Measurements from ENCODE around the gene HKDC1.

Gene HKDC1

DNA sequence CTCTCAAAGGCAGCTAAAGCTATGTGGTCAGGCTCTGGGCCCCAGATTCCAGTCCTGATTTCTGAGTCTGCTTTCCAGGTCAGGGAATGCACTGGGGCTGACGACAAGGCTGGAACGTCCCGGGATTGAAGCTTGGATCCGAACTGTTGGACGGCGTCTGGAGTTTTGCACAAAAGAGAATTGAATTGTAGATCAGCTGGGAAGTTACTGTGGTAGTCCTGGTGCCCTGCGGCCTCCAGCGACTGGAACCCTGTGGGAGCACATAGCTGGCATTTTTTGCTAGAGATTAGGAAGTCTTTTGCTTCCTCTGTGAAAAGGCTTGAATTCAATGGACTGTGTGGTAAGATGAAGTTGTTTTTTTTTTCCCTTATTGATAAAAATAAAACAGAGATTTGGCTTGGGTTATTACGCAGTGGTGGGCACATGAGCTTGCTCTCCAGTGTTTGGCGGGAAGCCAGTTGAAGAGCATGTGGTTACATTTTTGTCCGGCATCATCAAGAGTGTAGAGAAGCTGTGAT, 58.4 kb downstream of the HKDC1 start, which contains the start of gene HK1 (continued):
- no peak for TF ChIP-seq EGR2 (tag by site-specific recombination; IDR thresholded peaks at IDR 0.05; ENCODE audit: low read depth)
- no peak for TF ChIP-seq SETDB1 (IDR thresholded peaks at IDR 0.05; ENCODE audit: insufficient read length, low read length)
- TF ChIP-seq, protein P1, sequence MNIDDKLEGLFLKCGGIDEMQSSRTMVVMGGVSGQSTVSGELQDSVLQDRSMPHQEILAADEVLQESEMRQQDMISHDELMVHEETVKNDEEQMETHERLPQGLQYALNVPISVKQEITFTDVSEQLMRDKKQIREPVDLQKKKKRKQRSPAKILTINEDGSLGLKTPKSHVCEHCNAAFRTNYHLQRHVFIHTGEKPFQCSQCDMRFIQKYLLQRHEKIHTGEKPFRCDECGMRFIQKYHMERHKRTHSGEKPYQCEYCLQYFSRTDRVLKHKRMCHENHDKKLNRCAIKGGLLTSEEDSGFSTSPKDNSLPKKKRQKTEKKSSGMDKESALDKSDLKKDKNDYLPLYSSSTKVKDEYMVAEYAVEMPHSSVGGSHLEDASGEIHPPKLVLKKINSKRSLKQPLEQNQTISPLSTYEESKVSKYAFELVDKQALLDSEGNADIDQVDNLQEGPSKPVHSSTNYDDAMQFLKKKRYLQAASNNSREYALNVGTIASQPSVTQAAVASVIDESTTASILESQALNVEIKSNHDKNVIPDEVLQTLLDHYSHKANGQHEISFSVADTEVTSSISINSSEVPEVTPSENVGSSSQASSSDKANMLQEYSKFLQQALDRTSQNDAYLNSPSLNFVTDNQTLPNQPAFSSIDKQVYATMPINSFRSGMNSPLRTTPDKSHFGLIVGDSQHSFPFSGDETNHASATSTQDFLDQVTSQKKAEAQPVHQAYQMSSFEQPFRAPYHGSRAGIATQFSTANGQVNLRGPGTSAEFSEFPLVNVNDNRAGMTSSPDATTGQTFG (tag by site-specific recombination; IDR thresholded peaks at IDR 0.05; ENCODE audit: borderline replicate concordance) = no peak
- no peak for TF ChIP-seq ZNF610 (tag by site-specific recombination; IDR thresholded peaks at IDR 0.05; ENCODE audit: borderline replicate concordance)
- TF ChIP-seq, protein P2, sequence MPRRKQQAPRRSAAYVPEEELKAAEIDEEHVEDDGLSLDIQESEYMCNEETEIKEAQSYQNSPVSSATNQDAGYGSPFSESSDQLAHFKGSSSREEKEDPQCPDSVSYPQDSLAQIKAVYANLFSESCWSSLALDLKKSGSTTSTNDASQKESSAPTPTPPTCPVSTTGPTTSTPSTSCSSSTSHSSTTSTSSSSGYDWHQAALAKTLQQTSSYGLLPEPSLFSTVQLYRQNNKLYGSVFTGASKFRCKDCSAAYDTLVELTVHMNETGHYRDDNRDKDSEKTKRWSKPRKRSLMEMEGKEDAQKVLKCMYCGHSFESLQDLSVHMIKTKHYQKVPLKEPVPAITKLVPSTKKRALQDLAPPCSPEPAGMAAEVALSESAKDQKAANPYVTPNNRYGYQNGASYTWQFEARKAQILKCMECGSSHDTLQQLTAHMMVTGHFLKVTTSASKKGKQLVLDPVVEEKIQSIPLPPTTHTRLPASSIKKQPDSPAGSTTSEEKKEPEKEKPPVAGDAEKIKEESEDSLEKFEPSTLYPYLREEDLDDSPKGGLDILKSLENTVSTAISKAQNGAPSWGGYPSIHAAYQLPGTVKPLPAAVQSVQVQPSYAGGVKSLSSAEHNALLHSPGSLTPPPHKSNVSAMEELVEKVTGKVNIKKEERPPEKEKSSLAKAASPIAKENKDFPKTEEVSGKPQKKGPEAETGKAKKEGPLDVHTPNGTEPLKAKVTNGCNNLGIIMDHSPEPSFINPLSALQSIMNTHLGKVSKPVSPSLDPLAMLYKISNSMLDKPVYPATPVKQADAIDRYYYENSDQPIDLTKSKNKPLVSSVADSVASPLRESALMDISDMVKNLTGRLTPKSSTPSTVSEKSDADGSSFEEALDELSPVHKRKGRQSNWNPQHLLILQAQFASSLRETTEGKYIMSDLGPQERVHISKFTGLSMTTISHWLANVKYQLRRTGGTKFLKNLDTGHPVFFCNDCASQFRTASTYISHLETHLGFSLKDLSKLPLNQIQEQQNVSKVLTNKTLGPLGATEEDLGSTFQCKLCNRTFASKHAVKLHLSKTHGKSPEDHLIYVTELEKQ (tag by site-specific recombination; IDR thresholded peaks at IDR 0.05; ENCODE audit: borderline replicate concordance) = no peak
- TF ChIP-seq, protein P3, sequence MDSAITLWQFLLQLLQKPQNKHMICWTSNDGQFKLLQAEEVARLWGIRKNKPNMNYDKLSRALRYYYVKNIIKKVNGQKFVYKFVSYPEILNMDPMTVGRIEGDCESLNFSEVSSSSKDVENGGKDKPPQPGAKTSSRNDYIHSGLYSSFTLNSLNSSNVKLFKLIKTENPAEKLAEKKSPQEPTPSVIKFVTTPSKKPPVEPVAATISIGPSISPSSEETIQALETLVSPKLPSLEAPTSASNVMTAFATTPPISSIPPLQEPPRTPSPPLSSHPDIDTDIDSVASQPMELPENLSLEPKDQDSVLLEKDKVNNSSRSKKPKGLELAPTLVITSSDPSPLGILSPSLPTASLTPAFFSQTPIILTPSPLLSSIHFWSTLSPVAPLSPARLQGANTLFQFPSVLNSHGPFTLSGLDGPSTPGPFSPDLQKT (IDR thresholded peaks at IDR 0.05; ENCODE audit: borderline replicate concordance, low read depth, low read length) = no peak

DNA sequence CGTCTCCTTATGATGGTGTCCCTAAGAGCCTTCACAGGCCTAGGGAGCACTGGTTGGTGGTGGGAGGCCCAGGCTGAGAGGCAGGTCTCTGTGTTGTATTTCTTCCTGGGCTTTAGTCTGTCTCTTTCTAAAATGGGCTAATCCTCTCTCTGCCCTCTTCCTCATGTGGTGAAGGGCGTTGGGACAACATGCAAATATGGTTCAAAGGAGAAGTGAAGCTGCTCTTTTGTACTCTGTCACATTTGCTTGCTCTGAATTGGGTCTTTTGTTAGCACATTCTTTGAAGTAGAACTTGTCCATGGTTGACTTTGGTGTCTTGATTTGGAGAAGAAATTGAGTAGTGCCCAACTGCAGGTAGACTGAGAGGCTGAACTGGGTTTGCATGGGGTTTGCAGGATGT, 59.0 kb downstream of the HKDC1 start:
- no peak overlapping the region for H3K27ac ChIP-seq (ENCODE audit: extremely low read depth, low read depth, low read length)
- no peak overlapping the region for H3K4me3 ChIP-seq (ENCODE audit: low read depth, low read length)
- CTCF ChIA-PET = interaction anchor here (0.8 kb wide), 1 partner anchor 129 kb away, joined by 3 read pairs; no protein-coding TSS in a partner anchor
- H3K9me3 ChIP-seq (ENCODE audit: control insufficient read depth, insufficient read depth, low read depth, low read length) = no peaks in the 10 kb centered on the region
- no peaks in the 10 kb centered on the region for H3K4me1 ChIP-seq (ENCODE audit: control insufficient read depth, insufficient read depth, low read length)
- POLR2A ChIA-PET = interaction anchor here (1.2 kb wide), 1 partner anchor 40 kb away, joined by 3 read pairs; no protein-coding TSS in a partner anchor
- no peak for TF ChIP-seq GLI4 (tag by site-specific recombination; IDR thresholded peaks at IDR 0.05)
- TF ChIP-seq ZNF530 (tag by site-specific recombination; IDR thresholded peaks at IDR 0.05; ENCODE audit: low read depth) = no peak
- TF ChIP-seq, protein P4, sequence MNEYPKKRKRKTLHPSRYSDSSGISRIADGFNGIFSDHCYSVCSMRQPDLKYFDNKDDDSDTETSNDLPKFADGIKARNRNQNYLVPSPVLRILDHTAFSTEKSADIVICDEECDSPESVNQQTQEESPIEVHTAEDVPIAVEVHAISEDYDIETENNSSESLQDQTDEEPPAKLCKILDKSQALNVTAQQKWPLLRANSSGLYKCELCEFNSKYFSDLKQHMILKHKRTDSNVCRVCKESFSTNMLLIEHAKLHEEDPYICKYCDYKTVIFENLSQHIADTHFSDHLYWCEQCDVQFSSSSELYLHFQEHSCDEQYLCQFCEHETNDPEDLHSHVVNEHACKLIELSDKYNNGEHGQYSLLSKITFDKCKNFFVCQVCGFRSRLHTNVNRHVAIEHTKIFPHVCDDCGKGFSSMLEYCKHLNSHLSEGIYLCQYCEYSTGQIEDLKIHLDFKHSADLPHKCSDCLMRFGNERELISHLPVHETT (tag by site-specific recombination; IDR thresholded peaks at IDR 0.05) = no peak
- TF ChIP-seq, protein P5, sequence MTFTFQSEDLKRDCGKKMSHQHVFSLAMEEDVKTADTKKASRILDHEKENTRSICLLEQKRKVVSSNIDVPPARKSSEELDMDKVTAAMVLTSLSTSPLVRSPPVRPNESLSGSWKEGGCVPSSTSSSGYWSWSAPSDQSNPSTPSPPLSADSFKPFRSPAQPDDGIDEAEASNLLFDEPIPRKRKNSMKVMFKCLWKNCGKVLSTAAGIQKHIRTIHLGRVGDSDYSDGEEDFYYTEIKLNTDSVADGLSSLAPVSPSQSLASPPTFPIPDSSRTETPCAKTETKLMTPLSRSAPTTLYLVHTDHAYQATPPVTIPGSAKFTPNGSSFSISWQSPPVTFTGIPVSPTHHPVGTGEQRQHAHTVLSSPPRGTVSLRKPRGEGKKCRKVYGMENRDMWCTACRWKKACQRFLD (tag by site-specific recombination; IDR thresholded peaks at IDR 0.05) = no peak
- no peak for TF ChIP-seq ZNF354C (tag by site-specific recombination; IDR thresholded peaks at IDR 0.05; ENCODE audit: borderline replicate concordance, low read depth)
- TF ChIP-seq ZNF16 (tag by site-specific recombination; IDR thresholded peaks at IDR 0.05; ENCODE audit: low read depth) = no peak
- no peak for TF ChIP-seq KLF16 (tag by site-specific recombination; IDR thresholded peaks at IDR 0.05)
- TF ChIP-seq BCL11A (tag by site-specific recombination; IDR thresholded peaks at IDR 0.05; ENCODE audit: low read depth) = no peak
- no peak for TF ChIP-seq ZFP41 (tag by site-specific recombination; IDR thresholded peaks at IDR 0.05; ENCODE audit: borderline replicate concordance)
- TF ChIP-seq MZF1 (tag by site-specific recombination; IDR thresholded peaks at IDR 0.05; ENCODE audit: borderline replicate concordance) = no peak
- TF ChIP-seq, protein P6, sequence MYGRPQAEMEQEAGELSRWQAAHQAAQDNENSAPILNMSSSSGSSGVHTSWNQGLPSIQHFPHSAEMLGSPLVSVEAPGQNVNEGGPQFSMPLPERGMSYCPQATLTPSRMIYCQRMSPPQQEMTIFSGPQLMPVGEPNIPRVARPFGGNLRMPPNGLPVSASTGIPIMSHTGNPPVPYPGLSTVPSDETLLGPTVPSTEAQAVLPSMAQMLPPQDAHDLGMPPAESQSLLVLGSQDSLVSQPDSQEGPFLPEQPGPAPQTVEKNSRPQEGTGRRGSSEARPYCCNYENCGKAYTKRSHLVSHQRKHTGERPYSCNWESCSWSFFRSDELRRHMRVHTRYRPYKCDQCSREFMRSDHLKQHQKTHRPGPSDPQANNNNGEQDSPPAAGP (tag by site-specific recombination; IDR thresholded peaks at IDR 0.05) = no peak
- no peak for TF ChIP-seq YY2 (tag by site-specific recombination; IDR thresholded peaks at IDR 0.05)
- no peak for TF ChIP-seq ZNF140 (tag by site-specific recombination; IDR thresholded peaks at IDR 0.05)
- TF ChIP-seq, protein P7, sequence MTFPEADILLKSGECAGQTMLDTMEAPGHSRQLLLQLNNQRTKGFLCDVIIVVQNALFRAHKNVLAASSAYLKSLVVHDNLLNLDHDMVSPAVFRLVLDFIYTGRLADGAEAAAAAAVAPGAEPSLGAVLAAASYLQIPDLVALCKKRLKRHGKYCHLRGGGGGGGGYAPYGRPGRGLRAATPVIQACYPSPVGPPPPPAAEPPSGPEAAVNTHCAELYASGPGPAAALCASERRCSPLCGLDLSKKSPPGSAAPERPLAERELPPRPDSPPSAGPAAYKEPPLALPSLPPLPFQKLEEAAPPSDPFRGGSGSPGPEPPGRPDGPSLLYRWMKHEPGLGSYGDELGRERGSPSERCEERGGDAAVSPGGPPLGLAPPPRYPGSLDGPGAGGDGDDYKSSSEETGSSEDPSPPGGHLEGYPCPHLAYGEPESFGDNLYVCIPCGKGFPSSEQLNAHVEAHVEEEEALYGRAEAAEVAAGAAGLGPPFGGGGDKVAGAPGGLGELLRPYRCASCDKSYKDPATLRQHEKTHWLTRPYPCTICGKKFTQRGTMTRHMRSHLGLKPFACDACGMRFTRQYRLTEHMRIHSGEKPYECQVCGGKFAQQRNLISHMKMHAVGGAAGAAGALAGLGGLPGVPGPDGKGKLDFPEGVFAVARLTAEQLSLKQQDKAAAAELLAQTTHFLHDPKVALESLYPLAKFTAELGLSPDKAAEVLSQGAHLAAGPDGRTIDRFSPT (tag by site-specific recombination; IDR thresholded peaks at IDR 0.05) = no peak
- H3K36me3 ChIP-seq (ENCODE audit: control insufficient read depth in 2 of 2, insufficient read depth in 1 of 2, low read length in 2 of 2) = no peaks in the 10 kb centered on the region
